ENCODE measurements around the gene C3orf20. TPM values are rescaled to one million over a fixed set of nuclear protein-coding genes. Genes with fewer than 3 reads are reported as not detected.

The C3orf20 gene
- polyA plus RNA-seq, 1 donor from 2014 or later, result not detected

- H3K27ac ChIP-seq (ENCODE audit: low read length), result no peak overlapping the region
- no peaks in the 10 kb centered on the region for H3K27me3 ChIP-seq (ENCODE audit: insufficient read depth, low read depth, low read length)
- H3K9me3 ChIP-seq (ENCODE audit: low read length), result no peaks in the 10 kb centered on the region
- H2AFZ ChIP-seq (ENCODE audit: low read depth, low read length), result no peak overlapping the region
- H3K4me2 ChIP-seq (ENCODE audit: low read length), result no peak overlapping the region
- H3F3A ChIP-seq (ENCODE audit: insufficient read depth, low read length, poor library complexity, severe bottlenecking), result no peaks in the 10 kb centered on the region
- no peak overlapping the region for H3K9ac ChIP-seq (ENCODE audit: low read length)
- no peaks in the 10 kb centered on the region for H3K36me3 ChIP-seq (ENCODE audit: insufficient read depth, low read length)
- H4K20me1 ChIP-seq (ENCODE audit: insufficient read depth), result no peaks in the 10 kb centered on the region
- no peaks in the 10 kb centered on the region for H3K9me2 ChIP-seq (ENCODE audit: insufficient read depth, low read length)
- no peak overlapping the region for H3K4me3 ChIP-seq (ENCODE audit: low read length)
- no peaks in the 10 kb centered on the region for H3K79me2 ChIP-seq (replicated peaks; ENCODE audit: insufficient read depth, low read length)
- TF ChIP-seq CTCF (IDR thresholded peaks at IDR 0.05; ENCODE audit: poor library complexity, severe bottlenecking) (peak; percentile 43), TAF1 (IDR thresholded peaks at IDR 0.05; ENCODE audit: low read depth) (no peak), EZH2 (IDR thresholded peaks at IDR 0.05; ENCODE audit: borderline replicate concordance, insufficient read depth, low read length, poor library complexity, severe bottlenecking) (no peak), RAD21 (conservative IDR thresholded peaks at IDR 0.05) (peak; percentile 34), REST (IDR thresholded peaks at IDR 0.05; ENCODE audit: borderline replicate concordance) (no peak), SMC3 (conservative IDR thresholded peaks at IDR 0.05; ENCODE audit: poor library complexity) (peak; percentile 25), POLR2AphosphoS5 (IDR thresholded peaks at IDR 0.05) (no peak), EP300 (conservative IDR thresholded peaks at IDR 0.05; ENCODE audit: poor library complexity, severe bottlenecking) (no peak)
Observed at GRCh38 chr3:14791343-14791945, 116.5 kb downstream of the C3orf20 start.

GRCh38 chr3:14792691-14793121, 117.8 kb downstream of the C3orf20 start:
- no peaks in the 10 kb centered on the region for H3K36me3 ChIP-seq (ENCODE audit: insufficient read depth, low read length)
- no peaks in the 10 kb centered on the region for H3K9me2 ChIP-seq (ENCODE audit: insufficient read depth, low read length)
- no peak overlapping the region for H3K4me3 ChIP-seq (ENCODE audit: low read length)
- H3F3A ChIP-seq (ENCODE audit: insufficient read depth, low read length, poor library complexity, severe bottlenecking), result no peaks in the 10 kb centered on the region
- no peaks in the 10 kb centered on the region for H3K27me3 ChIP-seq (ENCODE audit: insufficient read depth, low read depth, low read length)
- H3K27ac ChIP-seq (ENCODE audit: low read length), result no peak overlapping the region
- H4K20me1 ChIP-seq (ENCODE audit: insufficient read depth), result no peaks in the 10 kb centered on the region
- no peak overlapping the region for H2AFZ ChIP-seq (ENCODE audit: low read depth, low read length)
- H3K9me3 ChIP-seq (ENCODE audit: low read length), result no peaks in the 10 kb centered on the region
- H3K4me2 ChIP-seq (ENCODE audit: low read length), result no peak overlapping the region
- TF ChIP-seq REST (IDR thresholded peaks at IDR 0.05; ENCODE audit: borderline replicate concordance) (no peak), POLR2AphosphoS5 (IDR thresholded peaks at IDR 0.05) (no peak), RAD21 (conservative IDR thresholded peaks at IDR 0.05) (no peak), TAF1 (IDR thresholded peaks at IDR 0.05; ENCODE audit: low read depth) (no peak), CTCF (IDR thresholded peaks at IDR 0.05; ENCODE audit: poor library complexity, severe bottlenecking) (no peak), MXI1 (conservative IDR thresholded peaks at IDR 0.05; ENCODE audit: poor library complexity, severe bottlenecking) (no peak), EZH2 (IDR thresholded peaks at IDR 0.05; ENCODE audit: borderline replicate concordance, insufficient read depth, low read length, poor library complexity, severe bottlenecking) (no peak)
- no peak overlapping the region for H3K9ac ChIP-seq (ENCODE audit: low read length)
- H3K79me2 ChIP-seq (replicated peaks; ENCODE audit: insufficient read depth, low read length), result no peaks in the 10 kb centered on the region

Data from neural cell (in vitro differentiated cells).